Frontal cortex (tissue), 4 donors: Measurements from ENCODE around the gene UNC119. TPM values are rescaled to one million over a fixed set of nuclear protein-coding genes. Genes with fewer than 3 reads are reported as not detected.

Experiments
- DNase-seq, 2 donors: peaks; one replicate each; pipeline ENCODE4 v3.0.0; 2012; ENCODE audit warnings: low spot score in 2 of 2
- FAIRE-seq: peaks from 2 replicates; lab custom pipeline; 2012; peaks lifted over from hg19 to GRCh38; lab: Jason Lieb, UNC
- total RNA-seq: library from RNA; depleted of rRNA; stranded (reverse); fragments of >200 nt; gene quantifications from one replicate; pipeline ENCODE4 v1.2.3, GENCODE V29; 2014
- donor health status: control.
- donor health status: control.
- donor health status: control.

Gene UNC119
- total RNA-seq, 1 donor from 2014 or later = 32.6 TPM

DNA sequence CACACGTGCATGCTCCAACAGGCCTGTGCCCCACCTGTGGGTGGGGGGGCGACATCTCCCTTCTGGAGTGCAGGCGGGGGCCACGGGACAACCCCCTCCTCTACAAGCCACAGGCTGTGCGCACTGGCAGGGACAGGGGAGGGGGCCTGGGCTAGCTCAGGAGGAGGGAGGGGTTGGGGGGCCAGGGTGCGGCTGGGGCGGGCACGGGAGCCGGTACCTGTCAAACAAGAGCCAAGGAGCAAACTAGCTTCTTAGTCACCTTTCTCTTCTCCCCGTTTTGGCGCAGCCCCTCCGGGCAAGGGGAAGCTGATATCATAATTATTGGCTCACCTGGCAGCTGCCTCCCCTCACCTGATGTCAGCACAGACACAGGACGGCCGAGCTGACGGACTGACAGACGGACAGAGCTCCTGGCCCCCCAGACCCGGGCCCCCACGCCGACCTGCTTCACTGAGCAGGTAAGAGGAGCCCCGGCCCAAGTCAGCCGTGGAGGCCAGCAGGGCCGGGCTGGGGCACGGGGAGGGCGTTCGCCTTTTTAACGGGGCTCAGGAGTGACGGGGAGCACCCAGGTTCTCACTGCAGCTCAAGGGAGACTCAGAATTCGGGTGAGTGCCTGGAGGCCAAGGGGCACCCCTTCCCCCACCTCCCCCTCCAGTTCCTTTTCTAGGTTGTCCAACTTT is 46.3 kb downstream of the UNC119 start, which contains the start of gene FOXN1:
TSS of gene FOXN1 (plus strand) at position 363 of the 680 bp plus-strand sequence. CDS start 17,622 bp downstream, outside the sequence.
- DNase-seq (no peak), FAIRE-seq (no peak)

DNA sequence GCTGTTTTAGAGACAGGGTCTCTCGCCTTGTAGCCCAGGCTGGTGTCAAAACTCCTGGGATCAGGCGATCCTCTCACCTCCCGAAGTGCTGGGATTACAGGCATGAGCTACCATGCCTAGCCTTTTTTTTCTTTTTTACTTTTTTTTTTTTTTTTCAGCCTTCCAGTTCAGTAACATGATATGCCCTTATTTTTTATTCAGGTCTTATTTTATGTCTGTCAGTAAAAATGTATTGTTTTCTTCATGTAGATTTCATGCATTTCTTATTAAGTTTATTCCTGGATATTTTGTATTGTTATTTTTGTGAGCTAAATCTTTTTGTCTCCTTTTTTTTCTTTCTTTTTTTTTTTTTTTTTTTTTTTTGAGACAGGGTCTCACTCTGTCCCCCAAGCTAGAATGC is 49.0 kb downstream of the UNC119 start:
- DNase-seq (no peak), FAIRE-seq (no peak)

GRCh38 chr17:28501421-28502284 is 50.8 kb downstream of the UNC119 start:
- FAIRE-seq (no peak), DNase-seq (no peak)

- DNase-seq = no peak
- FAIRE-seq = no peak
These were observed 51.6 kb downstream of the UNC119 start for GRCh38 chr17:28500712-28501379.

DNA sequence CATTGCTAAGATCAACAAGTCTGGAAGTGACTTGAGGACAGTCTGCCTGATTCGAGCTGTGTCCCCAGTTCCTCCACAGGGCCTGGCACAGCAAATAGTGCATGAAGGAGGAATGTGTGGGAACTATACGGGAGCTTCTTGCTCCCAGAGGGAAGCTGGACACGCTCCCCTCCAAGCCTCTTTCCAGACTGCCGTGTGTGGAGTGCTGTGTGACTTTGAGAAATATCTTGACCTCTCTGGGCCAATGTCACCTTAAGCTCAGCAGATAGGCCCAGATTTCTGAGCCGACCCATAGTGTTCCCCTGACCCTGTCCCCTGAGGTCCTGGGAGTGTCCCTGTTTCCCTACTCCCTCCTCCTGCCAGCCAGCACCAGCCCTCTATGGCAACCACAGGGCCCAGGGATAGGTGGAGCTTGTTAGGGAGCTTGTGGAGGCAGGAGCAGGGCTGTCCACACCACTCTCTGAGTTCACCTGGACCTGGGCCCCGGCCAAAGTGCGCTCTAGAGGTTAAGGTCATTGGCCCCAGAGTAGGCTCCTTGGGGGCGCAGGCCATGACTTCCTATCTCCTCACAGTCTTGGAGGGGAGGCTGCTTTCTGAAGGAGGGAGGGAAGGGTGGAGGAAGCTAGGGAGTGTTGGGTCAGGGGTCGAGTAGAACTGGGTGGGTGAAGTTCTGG is 52.6 kb downstream of the UNC119 start:
- FAIRE-seq = no peak

GRCh38 chr17:28499364-28499664 is 53.1 kb downstream of the UNC119 start:
- DNase-seq = no peak
- FAIRE-seq = no peak

More for the DNA sequence above, 52.6 kb downstream of the UNC119 start:
- DNase-seq = no peak

GRCh38 chr17:28498652-28499363 is 53.6 kb downstream of the UNC119 start:
- FAIRE-seq (no peak), DNase-seq (no peak)

GRCh38 chr17:28497931-28498330 is 54.5 kb downstream of the UNC119 start:
- no peak for FAIRE-seq
- DNase-seq = no peak

Other genes with a start within 250 kb of the UNC119 start
- gene TMEM97, start 233.4 kb downstream of the UNC119 start, total RNA-seq = 50.1 TPM
- gene IFT20, start 217.2 kb downstream of the UNC119 start, total RNA-seq = 31.0 TPM
- gene TNFAIP1, start 216.9 kb downstream of the UNC119 start, total RNA-seq = 28.5 TPM
- 42.0 TPM for gene POLDIP2, start 195.1 kb downstream of the UNC119 start, total RNA-seq
- not detected for gene SEBOX, start 187.4 kb downstream of the UNC119 start, total RNA-seq
- 0.41 TPM for gene VTN, start 182.3 kb downstream of the UNC119 start, total RNA-seq
- 18.3 TPM for gene SARM1, start 180.9 kb downstream of the UNC119 start, total RNA-seq
- gene SLC46A1, start 146.4 kb downstream of the UNC119 start, total RNA-seq = 12.2 TPM
- not detected for gene SLC13A2, start 79.0 kb downstream of the UNC119 start, total RNA-seq
- not detected for gene FOXN1, start 46.3 kb downstream of the UNC119 start, total RNA-seq
- gene PIGS, start 18.9 kb upstream of the UNC119 start, total RNA-seq = 16.3 TPM
- 56.7 TPM for gene ALDOC, start 24.3 kb upstream of the UNC119 start, total RNA-seq
- 3.7 TPM for gene SPAG5, start 46.4 kb upstream of the UNC119 start, total RNA-seq
- gene RSKR, start 61.6 kb upstream of the UNC119 start, total RNA-seq = 11.8 TPM
- gene BLTP2, start 92.5 kb upstream of the UNC119 start, total RNA-seq = 81.9 TPM
- 44.0 TPM for gene SDF2, start 109.3 kb upstream of the UNC119 start, total RNA-seq
- gene SUPT6H, start 109.6 kb upstream of the UNC119 start, total RNA-seq = 28.9 TPM
- 2.9 TPM for gene PROCA1, start 159.3 kb upstream of the UNC119 start, total RNA-seq
- 12.2 TPM for gene RAB34, start 165.2 kb upstream of the UNC119 start, total RNA-seq
- gene RPL23A, start 167.4 kb upstream of the UNC119 start, total RNA-seq = 436 TPM
- gene TLCD1, start 173.6 kb upstream of the UNC119 start, total RNA-seq = under 0.01 TPM
- 0.82 TPM for gene NEK8, start 176.2 kb upstream of the UNC119 start, total RNA-seq
- gene TRAF4, start 191.4 kb upstream of the UNC119 start, total RNA-seq = 60.3 TPM